SIG-M5 (cell line): Measurements from ENCODE around the gene RNF114.
"Not testable (repeated sequence)": the region's sequence is repeated elsewhere in the genome, so short reads cannot be mapped to it uniquely, and the experiment has no call there.

Source experiments
- DNase-seq: peaks from one replicate; lab custom pipeline; 2025; lab: John Stamatoyannopoulos, UW

Gene RNF114

DNA sequence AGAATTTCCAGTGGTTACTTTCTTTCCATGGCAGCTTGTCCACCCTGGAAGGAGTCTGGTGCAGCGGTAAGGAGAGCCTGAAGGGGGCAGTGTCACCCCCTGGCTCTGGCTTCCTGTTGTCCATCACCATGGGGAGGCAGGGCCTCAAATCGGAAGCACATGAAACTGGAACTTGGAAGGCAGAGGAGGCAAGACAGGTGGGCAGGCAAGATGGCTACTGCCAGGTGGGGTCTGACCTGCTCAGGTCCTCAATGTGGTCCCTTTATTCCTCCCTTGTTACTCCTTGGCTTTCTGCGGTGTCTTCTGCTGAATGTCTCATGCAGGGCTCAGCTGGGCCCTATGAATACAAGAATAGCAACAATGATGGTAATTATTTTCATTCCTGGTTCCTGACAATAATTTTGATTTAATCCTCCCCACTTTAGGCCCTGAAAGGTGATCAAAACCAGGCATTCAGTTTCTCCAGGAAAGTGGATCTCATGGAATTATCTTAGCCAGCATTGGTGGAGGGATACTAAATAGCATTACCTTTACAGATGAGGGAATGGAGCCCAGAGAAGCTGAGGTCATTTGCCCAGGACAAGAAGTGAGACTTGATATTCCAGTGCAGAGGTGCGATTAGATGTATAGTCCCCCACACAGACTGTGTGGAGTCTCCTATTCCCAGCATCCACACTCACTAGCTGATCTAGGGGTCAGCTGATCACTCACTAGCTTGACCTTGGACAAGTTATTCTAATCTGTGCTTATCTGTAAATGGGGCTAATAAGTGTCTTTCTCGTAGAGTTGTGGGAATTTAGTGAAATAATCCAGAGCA, 29.0 kb downstream of the RNF114 start:
- DNase-seq: no peak

GRCh38 chr20:49965781-49966305, 29.6 kb downstream of the RNF114 start:
- DNase-seq: no peak

DNA sequence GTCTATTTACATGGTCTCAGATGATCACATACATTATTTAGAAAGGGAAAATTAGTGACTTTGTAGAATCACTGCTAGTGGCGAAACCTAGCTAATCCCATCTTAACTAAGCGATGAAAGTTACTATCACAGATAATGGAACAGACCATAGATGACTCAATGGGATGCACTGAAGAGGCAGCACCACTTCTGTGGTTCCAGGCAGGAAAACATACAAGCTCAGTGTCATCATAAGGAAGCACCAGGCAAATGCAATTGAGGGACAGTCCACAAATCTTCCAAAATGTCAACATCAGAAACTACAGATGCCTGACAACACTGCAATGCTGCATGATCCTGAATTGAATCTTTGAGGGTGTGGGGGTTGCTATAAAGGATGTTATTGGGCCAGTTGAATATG, 30.7 kb downstream of the RNF114 start:
- no peak for DNase-seq

- no peak for DNase-seq
These were observed 33.0 kb downstream of the RNF114 start for GRCh38 chr20:49969234-49969633.

GRCh38 chr20:49969946-49970345, 33.7 kb downstream of the RNF114 start:
- no peak for DNase-seq

DNA sequence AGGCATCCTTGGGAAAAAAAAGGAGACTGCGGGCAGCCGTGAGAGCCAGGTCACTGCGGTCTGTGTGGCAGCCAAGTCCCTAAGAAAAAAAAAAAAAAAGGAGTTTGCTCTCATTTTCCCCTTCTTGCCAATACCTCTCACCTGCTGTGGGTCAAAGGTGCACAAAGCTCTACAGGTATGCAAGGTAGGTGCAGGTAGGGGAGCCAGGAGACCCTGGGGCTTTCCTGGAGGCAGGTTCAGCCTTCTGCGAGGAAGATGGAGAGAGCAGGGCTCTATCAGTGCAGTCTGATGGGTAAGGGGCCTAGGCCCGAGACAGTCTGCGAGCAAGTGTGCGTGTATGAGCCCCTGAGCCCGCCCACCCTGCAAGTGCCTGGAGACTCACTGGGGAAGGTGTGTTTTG, 34.3 kb downstream of the RNF114 start:
- no peak for DNase-seq

DNA sequence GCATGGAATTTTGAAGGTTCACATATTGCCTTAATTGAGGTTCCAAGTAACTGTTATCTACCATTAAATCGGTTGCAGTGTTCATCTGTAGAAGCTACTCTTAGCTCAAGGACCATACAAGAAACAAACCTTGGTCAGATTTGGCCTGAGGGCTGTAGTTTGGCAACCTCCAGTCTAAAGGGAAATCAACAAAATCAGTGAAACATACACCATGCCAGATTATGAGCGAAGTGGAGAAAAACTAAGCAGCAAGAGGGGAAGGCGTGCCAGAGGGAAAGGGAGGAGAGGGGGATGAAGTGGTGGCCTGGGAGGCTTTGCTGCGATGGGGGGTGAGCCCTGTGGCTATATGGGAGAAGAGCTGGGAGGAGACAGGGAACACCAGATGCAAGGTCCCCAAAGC, 37.8 kb downstream of the RNF114 start:
- DNase-seq: no peak

DNA sequence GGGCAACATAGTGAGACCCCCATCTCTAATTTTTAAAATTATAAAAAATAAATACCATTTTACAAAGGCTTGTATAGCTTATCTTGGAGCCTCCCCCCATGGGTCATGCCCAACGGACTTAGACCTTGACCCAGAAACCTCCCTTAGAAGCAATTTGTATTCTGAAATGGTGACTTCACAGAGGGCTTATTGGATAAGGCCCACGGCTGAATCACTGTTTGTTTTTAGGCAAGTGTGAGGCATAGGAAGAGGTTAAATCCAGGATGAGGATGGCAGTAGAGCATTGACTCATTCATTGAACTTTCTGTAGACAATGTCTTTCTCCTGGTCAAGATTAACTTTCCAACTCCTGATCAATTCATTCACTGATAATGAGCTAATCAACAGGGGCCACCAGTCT, 40.3 kb downstream of the RNF114 start:
- no peak for DNase-seq

- DNase-seq: not testable (repeated sequence)
These were observed 41.5 kb downstream of the RNF114 start for GRCh38 chr20:49977740-49978139.

GRCh38 chr20:49978685-49979029, 42.5 kb downstream of the RNF114 start:
- DNase-seq: no peak

DNA sequence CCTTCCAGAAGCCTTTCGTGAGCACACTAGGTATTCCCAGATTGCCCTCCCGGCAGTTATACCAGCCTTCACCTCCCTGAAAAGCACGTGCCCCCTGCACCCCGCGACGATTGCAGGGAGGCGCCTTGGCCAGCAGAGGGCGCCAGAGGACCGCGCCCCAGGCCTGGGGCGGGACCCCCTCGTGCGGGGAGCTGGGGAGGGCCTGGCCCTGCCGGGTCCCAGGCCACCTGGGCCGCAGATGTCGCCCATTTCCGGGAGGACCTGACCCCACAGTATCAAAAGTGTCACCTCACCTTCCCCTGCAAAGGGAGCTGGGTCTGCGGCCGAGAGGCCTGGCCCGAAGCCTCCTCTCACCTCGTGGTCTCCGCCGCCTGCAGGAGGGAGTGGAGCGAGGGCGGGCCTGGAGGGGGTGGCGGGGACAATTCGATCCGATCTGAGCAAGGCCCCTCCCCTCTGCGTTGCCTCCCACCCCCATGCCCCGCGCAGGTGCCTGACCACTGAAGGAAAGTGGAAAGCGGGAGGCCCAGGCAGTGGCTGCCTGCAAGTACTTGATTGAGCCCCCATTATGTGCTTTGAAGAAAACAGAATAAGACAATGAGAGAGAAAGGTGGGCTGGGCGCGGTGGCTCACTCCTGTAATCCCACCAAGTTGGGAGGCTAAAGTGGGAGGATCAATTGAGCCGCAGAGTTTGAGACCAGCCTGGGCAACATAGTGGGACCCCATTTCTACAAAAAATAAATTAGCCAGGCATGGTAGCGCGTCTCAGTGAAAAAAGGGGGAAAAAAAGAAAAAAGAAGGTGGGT, 43.0 kb downstream of the RNF114 start:
- no peak for DNase-seq

- no peak for DNase-seq
These were observed 44.2 kb downstream of the RNF114 start for GRCh38 chr20:49980140-49981008.

- DNase-seq: no peak
These were observed 45.2 kb downstream of the RNF114 start for GRCh38 chr20:49981218-49982071.

DNA sequence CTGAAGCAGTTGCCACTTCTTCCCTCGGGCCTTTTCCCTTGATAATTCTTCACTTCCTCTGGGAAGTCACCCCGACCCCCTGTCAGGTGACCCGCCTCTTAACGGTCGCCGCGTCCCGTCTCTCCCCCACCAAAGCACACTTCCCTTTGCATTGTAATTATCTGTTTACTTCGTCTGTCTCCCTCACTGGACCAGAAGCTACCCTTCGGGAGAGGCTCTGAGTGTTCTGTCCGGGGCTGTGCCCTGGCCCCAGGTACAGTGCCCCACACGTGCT, 45.8 kb downstream of the RNF114 start:
- DNase-seq: no peak

- no peak for DNase-seq
These were observed 46.3 kb downstream of the RNF114 start, which contains the start of gene SNAI1 for GRCh38 chr20:49982346-49983122. Gene SNAI1 (plus strand): TSS chr20:49982980. CDS start chr20:49983060, 80 bp downstream.

- DNase-seq: no peak
These were observed 47.1 kb downstream of the RNF114 start for GRCh38 chr20:49983123-49983847.

DNA sequence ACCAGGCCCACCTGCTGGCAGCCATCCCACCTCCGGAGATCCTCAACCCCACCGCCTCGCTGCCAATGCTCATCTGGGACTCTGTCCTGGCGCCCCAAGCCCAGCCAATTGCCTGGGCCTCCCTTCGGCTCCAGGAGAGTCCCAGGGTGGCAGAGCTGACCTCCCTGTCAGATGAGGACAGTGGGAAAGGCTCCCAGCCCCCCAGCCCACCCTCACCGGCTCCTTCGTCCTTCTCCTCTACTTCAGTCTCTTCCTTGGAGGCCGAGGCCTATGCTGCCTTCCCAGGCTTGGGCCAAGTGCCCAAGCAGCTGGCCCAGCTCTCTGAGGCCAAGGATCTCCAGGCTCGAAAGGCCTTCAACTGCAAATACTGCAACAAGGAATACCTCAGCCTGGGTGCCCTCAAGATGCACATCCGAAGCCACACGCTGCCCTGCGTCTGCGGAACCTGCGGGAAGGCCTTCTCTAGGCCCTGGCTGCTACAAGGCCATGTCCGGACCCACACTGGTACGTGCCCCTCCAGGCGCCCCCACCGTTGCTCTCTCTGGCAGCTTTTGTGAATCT, 47.7 kb downstream of the RNF114 start:
- DNase-seq: no peak

- DNase-seq: no peak
These were observed 48.4 kb downstream of the RNF114 start for GRCh38 chr20:49984426-49985153.

GRCh38 chr20:49985157-49985556, 49.0 kb downstream of the RNF114 start:
- no peak for DNase-seq
